GM21576 (cell line): ENCODE measurements around the gene YBX3.
"Not testable (repeated sequence)": the region's sequence is repeated elsewhere in the genome, so short reads cannot be mapped to it uniquely, and the experiment has no call there.

Experiments
- ATAC-seq: cut with Tn5 transposase; IDR thresholded peaks from one replicate; pipeline ENCODE4 v1.9.1; 2021; ENCODE audit warnings: mild to moderate bottlenecking, moderate library complexity; ENCODE audit not compliant: unreplicated experiment

The YBX3 gene

GRCh38 chr12:10722905-10723746, at the start of gene YBX3:
Gene YBX3 (minus strand): TSS chr12:10723323. CDS start chr12:10723111, 212 bp downstream.
- ATAC-seq, result peak; percentile 48

- no peak for ATAC-seq
Observed at GRCh38 chr12:10771132-10771733, 48.1 kb upstream of the YBX3 start.

- ATAC-seq, result no peak
Observed at GRCh38 chr12:10759657-10760056, 36.5 kb upstream of the YBX3 start.

- no peak for ATAC-seq
Observed at GRCh38 chr12:10756194-10756593, 33.1 kb upstream of the YBX3 start.

GRCh38 chr12:10753059-10753458, 29.9 kb upstream of the YBX3 start:
- ATAC-seq, result no peak

DNA sequence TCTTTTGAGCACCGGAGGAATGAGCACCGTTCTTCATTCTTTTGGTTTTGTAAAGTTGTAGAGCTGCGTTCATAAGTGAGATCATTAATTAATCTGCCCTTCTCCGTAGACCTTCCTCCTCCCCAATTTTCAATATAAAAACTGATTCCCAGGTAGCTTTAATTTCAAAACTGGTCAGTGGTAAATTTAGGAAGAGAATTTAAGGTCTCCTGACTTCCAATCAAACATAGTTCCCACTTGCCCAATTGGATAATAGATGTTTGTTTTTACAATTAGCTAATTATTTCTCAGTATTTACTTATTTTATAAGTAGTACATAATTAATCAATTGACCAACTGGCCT, 27.2 kb upstream of the YBX3 start:
- no peak for ATAC-seq

DNA sequence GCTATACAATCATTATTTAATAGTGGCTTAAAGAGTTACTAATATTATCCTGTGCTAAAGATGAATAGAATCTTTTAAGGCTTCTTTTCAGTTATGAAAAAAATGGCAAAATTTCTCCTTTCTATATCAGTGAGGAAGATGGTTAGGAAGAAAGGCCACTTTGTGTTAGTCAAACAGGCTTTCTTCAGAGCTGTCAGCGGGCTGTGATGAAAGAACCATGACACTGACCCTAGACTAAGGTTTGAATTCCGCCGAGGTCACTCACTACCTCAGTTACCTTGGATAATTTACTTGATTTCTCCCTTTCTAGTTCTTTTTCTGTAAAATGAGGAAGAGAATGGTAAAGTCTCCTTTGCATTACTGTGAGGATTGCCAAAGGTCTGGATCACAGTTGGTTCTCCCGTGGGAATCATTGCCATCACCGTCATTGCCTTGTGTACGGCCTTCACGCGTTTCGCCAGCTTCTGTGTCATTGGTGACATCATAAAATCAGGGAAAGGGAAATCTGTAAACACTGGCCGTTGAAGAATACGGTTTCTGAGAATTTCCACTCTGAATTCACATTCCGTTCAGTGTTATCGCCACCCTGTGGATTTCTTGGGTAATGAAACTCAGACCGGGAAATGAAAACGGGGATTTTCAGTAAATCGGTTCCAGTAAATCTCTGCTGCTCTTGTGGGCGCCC, 26.7 kb upstream of the YBX3 start:
- peak; percentile 98 for ATAC-seq

DNA sequence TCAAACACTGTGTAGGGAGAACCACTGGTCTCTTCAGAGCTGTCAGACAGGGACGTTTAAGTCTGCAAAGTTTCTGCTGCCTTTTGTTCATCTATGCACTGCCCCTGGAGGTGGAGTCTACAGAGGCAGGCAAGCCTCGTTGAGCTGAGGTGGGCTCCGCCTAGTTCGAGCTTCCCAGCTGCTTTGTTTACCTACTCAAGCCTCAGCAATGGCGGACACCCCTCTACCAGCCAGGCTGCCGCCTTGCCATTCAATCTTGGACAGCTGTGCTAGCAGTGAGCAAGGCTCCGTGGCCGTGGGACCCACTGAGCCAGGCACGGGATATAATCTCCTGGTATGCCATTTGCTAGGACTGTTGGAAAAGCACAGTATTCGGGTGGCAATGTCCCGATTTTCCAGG, 24.6 kb upstream of the YBX3 start:
- ATAC-seq, result no peak

DNA sequence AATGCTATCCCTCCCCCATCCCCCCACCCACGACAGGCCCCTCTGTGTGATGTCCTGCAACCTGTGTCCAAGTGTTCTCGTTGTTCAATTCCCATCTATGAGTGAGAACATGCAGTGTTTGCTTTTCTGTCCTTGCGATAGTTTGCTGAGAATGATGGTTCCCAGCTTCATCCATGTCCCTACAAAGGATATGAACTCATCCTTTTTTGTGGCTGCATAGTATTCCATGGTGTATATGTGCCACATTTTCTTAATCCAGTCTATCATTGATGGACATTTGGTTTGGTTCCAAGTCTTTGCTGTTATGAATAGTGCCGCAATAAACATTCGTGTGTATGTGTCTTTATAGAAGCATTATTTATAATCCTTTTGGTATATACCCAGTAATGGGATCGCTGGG, 20.3 kb upstream of the YBX3 start:
- ATAC-seq, result not testable (repeated sequence)

DNA sequence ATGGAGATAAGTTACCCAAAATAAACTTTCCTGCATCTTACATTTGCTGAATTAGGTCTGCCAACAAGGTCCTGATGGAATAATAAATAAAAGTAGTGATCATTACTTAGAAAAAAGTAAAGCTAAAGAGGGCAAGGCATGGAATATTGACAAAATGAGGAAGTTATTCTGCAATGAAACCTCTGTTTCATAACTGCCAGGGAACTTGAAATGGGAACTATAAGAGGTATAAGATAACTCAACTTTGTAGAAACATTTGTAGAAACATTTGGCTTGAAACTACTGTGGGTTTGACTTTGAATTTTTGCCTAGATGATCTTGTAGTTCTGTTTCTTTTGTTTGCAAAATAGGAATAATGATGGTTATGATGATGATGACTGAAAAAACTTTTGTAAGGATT, 18.7 kb upstream of the YBX3 start:
- ATAC-seq, result no peak

GRCh38 chr12:10740182-10740581, 17.1 kb upstream of the YBX3 start:
- no peak for ATAC-seq

DNA sequence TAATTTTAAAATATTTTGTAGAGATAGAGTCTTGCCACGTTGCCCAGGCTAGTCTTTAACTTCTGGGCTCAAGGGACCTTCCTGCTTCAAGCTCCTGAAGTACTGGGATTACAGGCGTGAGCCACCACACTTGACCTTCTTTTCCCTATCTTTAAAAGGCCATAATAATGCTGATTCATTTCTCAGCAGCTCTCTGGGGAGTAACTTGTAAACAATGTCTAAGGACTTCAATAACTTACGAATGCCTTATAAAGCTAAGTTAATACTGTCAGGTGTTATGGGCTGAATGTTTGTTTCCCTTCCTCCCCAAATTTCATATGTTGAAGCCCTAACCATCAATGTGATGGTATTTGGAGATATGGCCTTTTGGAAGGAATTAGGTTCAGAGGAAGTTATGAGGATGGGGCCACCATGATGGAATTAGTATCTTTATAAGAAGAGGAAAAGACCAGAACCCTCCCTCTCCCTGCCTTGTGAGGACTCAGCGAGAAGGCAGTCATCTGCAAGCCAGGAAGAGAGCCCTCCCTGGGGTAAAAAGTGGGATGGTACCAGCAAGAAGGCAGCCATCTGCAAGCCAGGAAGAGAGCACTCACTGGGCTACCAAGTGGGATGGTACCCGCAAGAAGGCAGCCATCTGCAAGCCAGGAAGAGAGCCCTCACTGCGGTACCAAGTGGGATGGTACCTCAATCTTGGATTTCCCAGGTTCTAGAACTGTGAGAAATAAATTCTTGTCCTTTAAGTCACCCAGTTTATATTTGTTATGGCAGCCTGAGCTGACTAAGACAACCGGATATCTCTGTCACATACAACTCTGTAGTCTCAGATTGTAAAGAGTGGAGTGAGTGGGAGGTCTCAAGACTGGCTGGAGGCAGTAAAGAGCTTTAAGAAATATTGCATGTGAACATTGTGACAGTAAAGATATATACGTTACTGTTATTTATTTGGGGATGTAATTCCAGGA, 16.3 kb upstream of the YBX3 start:
- ATAC-seq, result no peak

DNA sequence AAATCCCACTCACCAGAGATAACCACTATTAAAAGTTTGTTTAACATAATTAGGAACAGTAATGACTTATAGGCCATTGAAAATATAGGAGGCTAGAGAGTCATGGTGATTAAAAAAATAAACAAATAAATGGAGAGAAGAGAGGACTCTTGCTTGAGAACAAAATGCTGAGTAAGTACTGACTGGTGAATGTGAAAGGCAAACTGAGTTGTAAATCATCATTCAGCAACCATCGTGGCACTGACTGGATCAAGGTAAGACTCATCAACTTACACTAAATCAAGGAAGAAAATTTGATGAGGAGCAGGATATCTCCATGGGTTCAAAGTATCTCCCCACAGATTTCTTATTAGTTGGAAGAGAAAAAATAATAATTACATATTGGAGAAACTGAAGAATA, 14.1 kb upstream of the YBX3 start:
- no peak for ATAC-seq

- no peak for ATAC-seq
Observed at GRCh38 chr12:10736463-10736862, 13.3 kb upstream of the YBX3 start.

GRCh38 chr12:10735428-10735827, 12.3 kb upstream of the YBX3 start:
- ATAC-seq, result no peak

DNA sequence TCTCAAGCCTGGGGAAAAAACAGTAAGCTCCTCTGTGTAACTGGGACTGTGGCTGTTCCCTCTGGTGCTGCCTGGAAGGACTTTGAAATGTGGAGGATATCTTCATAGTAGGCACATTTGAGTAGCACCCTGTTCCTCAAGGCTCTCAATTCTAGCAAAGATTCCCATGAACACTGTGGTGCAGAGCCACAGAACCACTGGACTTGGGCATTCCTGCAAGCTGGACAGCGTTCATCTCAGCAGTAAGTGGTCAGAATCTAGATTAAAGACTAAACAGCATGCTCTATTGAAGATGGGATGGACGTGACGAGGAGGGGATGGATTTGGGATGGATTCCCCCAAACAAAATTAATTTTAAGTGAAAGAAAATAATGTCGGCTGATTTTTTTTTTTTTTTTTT, 9.4 kb upstream of the YBX3 start:
- no peak for ATAC-seq

- ATAC-seq, result no peak
Observed at GRCh38 chr12:10732066-10732465, 8.9 kb upstream of the YBX3 start.

- no peak for ATAC-seq
Observed at GRCh38 chr12:10730559-10730958, 7.4 kb upstream of the YBX3 start.

GRCh38 chr12:10728091-10728490, 5.0 kb upstream of the YBX3 start:
- no peak for ATAC-seq

DNA sequence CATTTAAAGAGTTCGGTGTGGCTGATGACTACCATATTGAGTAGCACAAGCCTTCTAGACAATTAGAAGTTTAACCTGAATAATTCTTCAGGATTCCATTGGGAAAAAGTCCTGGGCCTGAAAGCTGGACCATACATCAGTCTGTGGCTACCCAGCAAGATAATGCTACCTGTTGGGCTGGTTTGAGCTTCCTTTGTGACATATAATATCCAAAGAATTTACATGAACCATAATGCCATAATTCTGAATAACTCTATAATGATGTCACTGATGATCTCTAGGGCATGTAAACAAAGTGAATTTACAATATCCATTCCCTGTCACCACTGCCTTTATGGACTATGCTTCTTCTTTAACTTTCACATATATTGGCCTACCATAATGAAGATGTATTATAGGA, 3.8 kb upstream of the YBX3 start:
- no peak for ATAC-seq

GRCh38 chr12:10725003-10725402, 1.9 kb upstream of the YBX3 start:
- ATAC-seq, result no peak
